Activated T-helper 2 cell treated with anti-CD3 and anti-CD28 coated beads, Interferon-gamma antibody, Interleukin-2, Interleukin-4, amounts not matched to agents 10 μg/mL and 5 μg/mL and 100 μg/mL, durations not matched to agents 14 hours and 24 hours and 36 hours (primary cell): ENCODE results near the gene HDAC4. TPM values are rescaled to one million over a fixed set of nuclear protein-coding genes. Genes with fewer than 3 reads are reported as not detected.

ENCODE experiments used
- DNase-seq: peaks from one replicate; pipeline ENCODE4 v3.0.0; 2021; ENCODE audit warnings: low spot score
- H3K27ac Mint-ChIP-seq: one replicate; pipeline ENCODE4 v1.8.0; 2021; ENCODE audit warnings: mixed read lengths
- H3K27me3 Mint-ChIP-seq: one replicate; pipeline ENCODE4 v1.8.0; 2021; ENCODE audit warnings: low read depth, mixed read lengths
- H3K36me3 Mint-ChIP-seq: one replicate; pipeline ENCODE4 v1.8.0; 2021; ENCODE audit warnings: low read depth, mixed read lengths
- H3K4me1 Mint-ChIP-seq: one replicate; pipeline ENCODE4 v1.8.0; 2021; ENCODE audit warnings: low read depth, mixed read lengths
- H3K4me3 Mint-ChIP-seq: one replicate; pipeline ENCODE4 v1.8.0; 2021; ENCODE audit warnings: low read depth, mild to moderate bottlenecking, moderate library complexity, mixed read lengths
- H3K9me3 Mint-ChIP-seq: one replicate; pipeline ENCODE4 v1.8.0; 2021; ENCODE audit warnings: mixed read lengths
- intact Hi-C: fragments of 100-400 bp; cut with micrococcal nuclease; formaldehyde crosslinking; loops from one replicate; pipeline ENCODE4 v1.15.1; 2023
- total RNA-seq: library from RNA; stranded (reverse); gene quantifications from 2 replicates; pipeline ENCODE4 v1.2.3, GENCODE V29; 2022

The HDAC4 gene
- total RNA-seq, 1 donor from 2014 or later: 44.8 TPM

GRCh38 chr2:239004274-239005015 lies 396.4 kb downstream of the HDAC4 start:
- no peaks in the 10 kb centered on the region for H3K4me1 Mint-ChIP-seq
- no peak for DNase-seq
- peaks cover 2% of the 10 kb centered on the region for H3K27me3 Mint-ChIP-seq
- intact Hi-C loops: no loop called here
- H3K9me3 Mint-ChIP-seq: no peaks in the 10 kb centered on the region
- H3K27ac Mint-ChIP-seq: no peak overlapping the region
- no peak overlapping the region for H3K4me3 Mint-ChIP-seq
- H3K36me3 Mint-ChIP-seq: no peaks in the 10 kb centered on the region

GRCh38 chr2:239003624-239004273 lies 397.1 kb downstream of the HDAC4 start:
- Mint-ChIP-seq H3K9me3 (no peaks in the 10 kb centered on the region), H3K27me3 (peaks cover 2% of the 10 kb centered on the region), H3K36me3 (no peaks in the 10 kb centered on the region), H3K27ac (no peak overlapping the region), H3K4me1 (no peaks in the 10 kb centered on the region), H3K4me3 (no peak overlapping the region)
- DNase-seq: no peak
- intact Hi-C loops: no loop called here

GRCh38 chr2:239002954-239003623 lies 397.7 kb downstream of the HDAC4 start:
- intact Hi-C loops: no loop called here
- Mint-ChIP-seq H3K4me1 (no peaks in the 10 kb centered on the region), H3K9me3 (no peaks in the 10 kb centered on the region), H3K27ac (no peak overlapping the region), H3K36me3 (no peaks in the 10 kb centered on the region), H3K4me3 (no peak overlapping the region), H3K27me3 (peaks cover 2% of the 10 kb centered on the region)
- no peak for DNase-seq

- Mint-ChIP-seq H3K27me3 (peaks cover 2% of the 10 kb centered on the region), H3K9me3 (no peaks in the 10 kb centered on the region), H3K36me3 (no peaks in the 10 kb centered on the region), H3K4me3 (no peak overlapping the region), H3K27ac (no peak overlapping the region), H3K4me1 (no peaks in the 10 kb centered on the region)
- intact Hi-C loops: no loop called here
- DNase-seq: no peak
Measured at GRCh38 chr2:239002591-239002953, 398.2 kb downstream of the HDAC4 start.

- no peak for DNase-seq
- Mint-ChIP-seq H3K36me3 (no peaks in the 10 kb centered on the region), H3K27ac (no peak overlapping the region), H3K4me1 (no peaks in the 10 kb centered on the region), H3K9me3 (no peaks in the 10 kb centered on the region), H3K27me3 (peaks cover 1% of the 10 kb centered on the region), H3K4me3 (no peak overlapping the region)
- intact Hi-C loops: no loop called here
Measured at GRCh38 chr2:239001794-239002193, 399.0 kb downstream of the HDAC4 start.

GRCh38 chr2:239000500-239001073 lies 400.2 kb downstream of the HDAC4 start:
- Mint-ChIP-seq H3K27ac (no peak overlapping the region), H3K27me3 (peaks cover 1% of the 10 kb centered on the region), H3K9me3 (no peaks in the 10 kb centered on the region), H3K4me1 (no peaks in the 10 kb centered on the region), H3K4me3 (no peak overlapping the region), H3K36me3 (no peaks in the 10 kb centered on the region)
- intact Hi-C loops: no loop called here
- DNase-seq: no peak

GRCh38 chr2:239000089-239000488 lies 400.7 kb downstream of the HDAC4 start:
- Mint-ChIP-seq H3K27ac (no peak overlapping the region), H3K9me3 (no peaks in the 10 kb centered on the region), H3K36me3 (no peaks in the 10 kb centered on the region), H3K4me3 (no peak overlapping the region), H3K4me1 (no peaks in the 10 kb centered on the region), H3K27me3 (peaks cover 1% of the 10 kb centered on the region)
- intact Hi-C loops: no loop called here
- DNase-seq: no peak

GRCh38 chr2:238999291-238999741 lies 401.5 kb downstream of the HDAC4 start:
- Mint-ChIP-seq H3K27ac (no peak overlapping the region), H3K36me3 (no peaks in the 10 kb centered on the region), H3K9me3 (no peaks in the 10 kb centered on the region), H3K27me3 (peaks cover 3% of the 10 kb centered on the region), H3K4me1 (no peaks in the 10 kb centered on the region), H3K4me3 (no peak overlapping the region)
- intact Hi-C loops: no loop called here
- no peak for DNase-seq

GRCh38 chr2:238998801-238999200 lies 402.0 kb downstream of the HDAC4 start:
- Mint-ChIP-seq H3K4me3 (no peak overlapping the region), H3K4me1 (no peaks in the 10 kb centered on the region), H3K27ac (no peak overlapping the region), H3K27me3 (peaks cover 3% of the 10 kb centered on the region), H3K36me3 (no peaks in the 10 kb centered on the region), H3K9me3 (no peaks in the 10 kb centered on the region)
- intact Hi-C loops: no loop called here
- no peak for DNase-seq
